ENCODE measurements around the gene IQGAP1.

Gene IQGAP1

DNA sequence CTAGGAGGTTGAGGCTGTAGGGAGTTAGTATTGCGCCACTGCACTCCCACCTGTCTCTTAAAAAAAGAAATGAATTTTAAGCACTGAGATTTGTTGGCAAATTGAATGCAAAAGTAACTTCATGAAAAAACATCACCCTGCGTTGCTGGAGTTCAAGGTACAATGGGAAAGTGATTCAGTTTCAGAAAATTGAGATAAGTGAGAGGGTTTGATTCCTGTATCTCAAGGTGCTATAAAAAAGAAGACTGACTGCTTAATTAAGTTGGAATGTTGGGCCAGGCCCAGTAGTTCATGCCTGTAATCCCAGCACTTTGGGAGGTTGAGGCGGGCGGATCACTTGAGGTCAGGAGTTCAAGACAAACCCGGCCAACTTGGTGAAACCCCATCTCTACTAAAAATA is 39.1 kb downstream of the IQGAP1 start:
- no peak for TF ChIP-seq CTCF (IDR thresholded peaks at IDR 0.05; ENCODE audit: low read depth, low read length)
- H3K4me3 ChIP-seq (ENCODE audit: low read depth, low read length): no peak overlapping the region

DNA sequence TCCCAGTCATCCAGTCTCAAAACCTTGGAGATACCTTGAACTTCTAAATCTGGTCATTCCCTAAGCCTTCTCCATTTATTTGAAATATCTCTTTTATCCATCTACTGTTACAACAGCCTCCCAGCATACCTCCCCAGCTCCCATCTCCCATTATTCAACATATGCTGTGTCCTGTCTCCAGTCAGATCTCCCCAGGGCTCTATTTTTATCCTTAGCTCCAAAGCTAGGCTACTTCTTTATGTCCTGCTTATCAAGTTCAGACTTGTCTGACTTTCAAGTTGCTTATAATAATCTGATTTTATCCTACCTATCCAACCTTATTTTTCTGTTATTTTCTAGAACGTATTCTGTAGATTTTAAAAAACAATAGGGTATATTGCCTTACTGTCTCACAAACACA is 44.2 kb downstream of the IQGAP1 start:
- no peak for TF ChIP-seq CTCF (IDR thresholded peaks at IDR 0.05; ENCODE audit: low read depth, low read length)

DNA sequence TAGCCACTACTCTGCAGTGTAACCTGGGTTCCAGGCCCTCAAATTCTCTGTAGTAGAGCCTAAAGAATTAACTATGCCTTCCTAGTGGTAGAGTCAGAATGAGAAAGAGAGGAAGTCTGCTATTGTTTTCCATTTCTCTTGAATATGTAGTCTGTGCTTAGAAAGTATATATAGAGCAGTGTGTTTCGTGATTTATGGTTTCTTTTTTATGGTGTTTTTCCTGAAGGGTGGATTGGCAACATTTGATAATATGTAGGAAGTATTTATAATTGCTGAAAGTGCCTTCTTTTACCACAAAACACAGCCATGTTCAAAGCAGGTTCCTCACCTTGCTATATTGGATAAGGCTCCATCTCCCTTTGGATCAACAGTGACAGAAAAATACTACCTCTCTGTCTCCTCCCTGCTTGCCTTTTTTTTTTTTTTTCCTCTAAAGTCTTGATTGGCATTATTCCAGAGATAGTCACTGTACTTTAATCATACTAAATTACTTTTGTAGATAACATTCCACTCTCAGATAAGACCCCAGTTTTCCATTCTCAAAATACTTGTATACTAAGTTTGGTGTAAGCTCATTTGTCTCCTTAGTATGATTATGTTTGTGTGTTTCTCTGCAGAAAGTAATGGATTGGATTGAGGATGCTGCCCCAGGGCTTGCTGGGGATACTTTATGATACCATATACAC is 47.8 kb downstream of the IQGAP1 start:
- TF ChIP-seq CTCF (IDR thresholded peaks at IDR 0.05; ENCODE audit: low read depth, low read length): no peak
- H3K4me3 ChIP-seq (ENCODE audit: low read depth, low read length): no peak overlapping the region

More for the DNA sequence above, 44.2 kb downstream of the IQGAP1 start:
- H3K4me3 ChIP-seq (ENCODE audit: low read depth, low read length): no peak overlapping the region

GRCh38 chr15:90436952-90437351 is 48.9 kb downstream of the IQGAP1 start:
- H3K4me3 ChIP-seq (ENCODE audit: low read depth, low read length): no peak overlapping the region
- no peak for TF ChIP-seq CTCF (IDR thresholded peaks at IDR 0.05; ENCODE audit: low read depth, low read length)

DNA sequence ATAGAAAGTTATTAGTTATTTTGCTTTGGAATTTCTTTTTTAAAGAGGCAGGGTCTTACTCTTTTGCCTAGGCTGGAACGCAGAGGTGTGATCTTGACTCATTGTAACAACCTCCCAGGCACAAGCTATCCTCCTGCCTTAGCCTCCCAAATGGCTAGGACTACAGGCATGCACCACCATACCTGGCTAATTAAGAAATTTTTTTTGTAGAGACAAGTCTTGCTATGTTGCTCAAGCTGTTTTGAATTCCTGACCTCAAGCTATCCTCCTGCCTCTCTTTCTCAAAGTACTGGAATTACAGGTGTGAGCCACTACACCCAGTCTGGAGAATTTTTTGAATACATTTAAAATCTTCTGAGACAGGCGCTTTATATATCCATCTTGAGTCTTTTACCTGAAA is 49.5 kb downstream of the IQGAP1 start:
- no peak for TF ChIP-seq CTCF (IDR thresholded peaks at IDR 0.05; ENCODE audit: low read depth, low read length)
- H3K4me3 ChIP-seq (ENCODE audit: low read depth, low read length): no peak overlapping the region

GRCh38 chr15:90439946-90440345 is 51.9 kb downstream of the IQGAP1 start:
- H3K4me3 ChIP-seq (ENCODE audit: low read depth, low read length): no peak overlapping the region
- no peak for TF ChIP-seq CTCF (IDR thresholded peaks at IDR 0.05; ENCODE audit: low read depth, low read length)

GRCh38 chr15:90441027-90441426 is 53.0 kb downstream of the IQGAP1 start:
- TF ChIP-seq CTCF (IDR thresholded peaks at IDR 0.05; ENCODE audit: low read depth, low read length): no peak
- no peak overlapping the region for H3K4me3 ChIP-seq (ENCODE audit: low read depth, low read length)
